ENCODE measurements around the gene LTK.

LTK gene

GRCh38 chr15:41510728-41511127 is 2.9 kb downstream of the LTK start:
- Mint-ChIP-seq H3K9me3 (no peaks in the 10 kb centered on the region), H3K4me3 (no peak overlapping the region), H3K27me3 (peaks cover 66% of the 10 kb centered on the region), H3K4me1 (peaks cover 28% of the 10 kb centered on the region), H3K27ac (no peak overlapping the region)
- no peak for DNase-seq
- ATAC-seq, result no peak

DNA sequence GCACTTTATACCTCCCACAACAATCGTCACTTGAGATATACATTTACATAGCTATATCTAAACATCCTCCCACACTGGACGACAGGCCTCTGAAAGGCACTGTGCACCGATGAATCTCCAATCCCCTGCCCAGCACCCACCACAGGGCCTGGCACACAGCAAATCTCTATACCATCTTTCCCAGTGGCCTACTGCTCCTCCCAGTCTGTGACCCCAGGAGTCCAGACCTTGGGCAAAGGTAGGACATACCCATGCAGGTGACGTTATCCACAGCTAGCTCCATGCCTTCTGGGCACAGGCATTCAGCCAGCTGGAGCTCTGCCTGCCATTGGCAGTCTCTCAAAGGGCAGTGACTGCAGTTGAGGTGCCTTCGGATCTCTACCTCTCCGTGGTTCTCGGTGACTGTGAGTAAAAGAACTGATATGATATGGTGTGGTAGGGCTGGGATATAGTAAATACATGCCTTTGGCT is 5.8 kb downstream of the LTK start:
- Mint-ChIP-seq H3K27me3 (peaks cover 81% of the 10 kb centered on the region), H3K4me3 (no peak overlapping the region)

DNA sequence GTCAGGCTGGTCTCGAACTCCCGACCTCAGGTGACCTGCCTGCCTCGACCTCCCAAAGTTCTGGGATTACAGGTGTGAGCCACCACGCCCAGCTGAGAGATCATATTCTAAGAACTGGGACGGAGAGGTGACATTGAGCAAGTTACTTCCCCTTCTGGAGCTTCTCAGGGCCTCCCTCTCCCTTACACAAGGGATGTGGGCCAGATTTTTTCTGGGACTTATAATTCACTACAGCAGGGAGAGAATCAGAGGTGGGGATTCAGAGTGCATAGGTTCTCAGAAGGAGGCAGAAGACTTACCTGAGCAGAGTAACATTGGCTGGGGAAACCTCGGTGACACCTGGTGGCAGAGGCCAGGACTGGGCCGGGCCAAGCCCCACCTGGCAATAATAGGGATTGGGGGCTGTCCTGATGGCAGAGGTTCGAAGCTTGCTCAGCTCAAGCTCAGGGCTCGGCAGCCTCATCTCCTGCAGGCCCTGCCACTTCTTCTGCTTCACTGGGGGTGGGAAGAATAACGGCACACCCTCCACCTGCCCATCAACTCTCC is 6.8 kb downstream of the LTK start:
- peaks cover 81% of the 10 kb centered on the region for H3K27me3 Mint-ChIP-seq
- no peak for DNase-seq

More for the DNA sequence above, 5.8 kb downstream of the LTK start:
- DNase-seq (no peak), ATAC-seq (no peak)
- no peaks in the 10 kb centered on the region for H3K9me3 Mint-ChIP-seq
- H3K4me1 Mint-ChIP-seq, result peaks cover 21% of the 10 kb centered on the region
- no peak overlapping the region for H3K27ac Mint-ChIP-seq

DNA sequence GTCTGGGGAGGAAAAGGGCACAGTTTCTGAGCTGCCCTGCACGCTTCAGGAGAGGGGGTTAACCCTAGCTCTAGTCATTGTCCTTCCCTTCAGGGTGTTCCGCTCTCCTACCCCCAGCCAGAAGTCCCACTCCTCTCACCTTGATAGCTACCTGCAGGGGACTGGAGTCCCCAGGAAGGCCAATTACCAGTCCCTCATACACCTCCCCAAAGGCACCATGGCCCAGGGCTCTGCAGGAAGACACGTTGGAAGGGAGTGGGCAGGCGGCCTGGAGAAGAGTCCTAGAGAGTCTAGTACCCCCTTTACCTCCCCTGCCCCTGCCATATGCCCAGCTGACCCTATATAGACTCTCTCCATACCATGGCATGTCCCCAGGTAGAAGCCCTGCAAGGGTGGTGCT is 7.9 kb downstream of the LTK start:
- Mint-ChIP-seq H3K4me3 (no peak overlapping the region), H3K27me3 (peaks cover 84% of the 10 kb centered on the region), H3K27ac (no peak overlapping the region), H3K9me3 (no peaks in the 10 kb centered on the region), H3K4me1 (peaks cover 30% of the 10 kb centered on the region)
- DNase-seq (no peak), ATAC-seq (no peak)

More for the DNA sequence above, 6.8 kb downstream of the LTK start:
- H3K4me1 Mint-ChIP-seq, result peaks cover 21% of the 10 kb centered on the region
- H3K27ac Mint-ChIP-seq, result no peak overlapping the region
- H3K4me3 Mint-ChIP-seq, result no peak overlapping the region
- ATAC-seq, result peak; percentile 50
- H3K9me3 Mint-ChIP-seq, result no peaks in the 10 kb centered on the region

DNA sequence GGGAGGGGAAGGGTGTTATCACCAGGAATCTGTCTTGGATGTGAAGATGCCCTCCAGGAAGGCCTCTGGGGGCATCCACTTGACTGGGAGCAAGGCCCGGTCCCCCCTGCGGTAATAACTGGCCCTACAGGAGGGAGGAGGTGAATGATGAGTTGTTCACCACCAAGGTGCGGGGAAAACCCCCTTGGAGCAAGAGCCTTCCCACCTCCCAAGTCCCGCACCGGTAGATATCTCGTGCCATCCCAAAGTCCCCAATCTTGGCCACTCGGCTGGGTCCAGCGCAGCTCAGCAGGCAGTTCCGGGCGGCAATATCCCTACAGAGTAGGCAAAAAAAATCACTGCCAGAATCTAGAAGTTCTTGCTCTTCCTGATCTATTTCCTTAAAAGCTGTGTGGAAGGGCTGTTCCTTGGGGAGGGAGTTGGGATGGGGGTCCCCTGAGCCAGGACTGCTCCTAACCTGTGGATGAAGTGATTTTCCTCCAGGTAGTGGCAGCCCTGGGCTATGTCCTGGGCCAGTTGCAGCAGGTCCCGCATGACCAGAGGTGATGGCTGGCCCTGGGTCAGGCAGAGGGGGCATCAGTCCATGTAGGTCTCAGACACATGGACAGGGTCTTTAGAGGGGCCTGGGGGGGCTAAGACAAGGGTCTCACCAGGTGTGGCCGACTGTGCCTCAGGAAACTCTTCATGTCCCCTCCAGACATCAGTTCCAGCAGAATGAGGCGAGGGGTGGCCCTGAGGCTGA is 8.7 kb downstream of the LTK start:
- peaks cover 84% of the 10 kb centered on the region for H3K27me3 Mint-ChIP-seq
- H3K27ac Mint-ChIP-seq, result no peak overlapping the region
- H3K4me3 Mint-ChIP-seq, result no peak overlapping the region
- DNase-seq, result no peak
- H3K9me3 Mint-ChIP-seq, result no peaks in the 10 kb centered on the region
- no peak for ATAC-seq
- H3K4me1 Mint-ChIP-seq, result peaks cover 30% of the 10 kb centered on the region

DNA sequence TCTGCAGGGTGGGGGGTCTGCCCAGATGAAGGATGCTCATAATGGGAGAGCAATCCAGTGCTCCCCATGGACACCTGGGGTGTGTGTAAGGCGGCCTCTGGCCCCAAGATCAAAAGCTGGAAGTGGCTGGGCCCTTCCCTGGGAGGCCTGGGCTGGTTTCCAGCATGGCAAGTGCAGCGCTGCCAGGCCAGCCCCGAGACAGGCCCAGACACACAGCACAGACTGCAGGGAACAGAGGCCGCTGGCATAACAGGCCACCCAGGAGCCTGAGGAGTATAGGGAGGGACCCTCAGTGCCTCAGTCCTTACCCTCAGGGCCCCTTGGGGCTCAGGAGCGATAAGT is 10.0 kb downstream of the LTK start:
- peak overlapping the region in 1 of 2 donors; percentile 81 for H3K27ac Mint-ChIP-seq
- peak overlapping the region in 1 of 2 donors; percentile 36 for H3K4me3 Mint-ChIP-seq
- peaks cover 30% of the 10 kb centered on the region for H3K4me1 Mint-ChIP-seq
- no peaks in the 10 kb centered on the region for H3K9me3 Mint-ChIP-seq
- H3K27me3 Mint-ChIP-seq, result peaks cover 95% of the 10 kb centered on the region
- no peak for ATAC-seq
- no peak for DNase-seq

- no peaks in the 10 kb centered on the region for H3K9me3 Mint-ChIP-seq
- peak overlapping the region; percentile 63 to 81 for H3K4me3 Mint-ChIP-seq
- H3K4me1 Mint-ChIP-seq, result peaks cover 30% of the 10 kb centered on the region
- DNase-seq (no peak), ATAC-seq (peak; percentile 4)
- H3K27ac Mint-ChIP-seq, result peak overlapping the region in 1 of 2 donors; percentile 81
- H3K27me3 Mint-ChIP-seq, result peaks cover 100% of the 10 kb centered on the region
These were observed 10.6 kb downstream of the LTK start for GRCh38 chr15:41502795-41503668.

- Mint-ChIP-seq H3K9me3 (no peaks in the 10 kb centered on the region), H3K4me1 (peaks cover 30% of the 10 kb centered on the region), H3K4me3 (peak overlapping the region; percentile 63 to 81), H3K27ac (no peak overlapping the region), H3K27me3 (peaks cover 99% of the 10 kb centered on the region)
- DNase-seq (no peak), ATAC-seq (peak; percentile 52)
These were observed 11.5 kb downstream of the LTK start for GRCh38 chr15:41501931-41502794.

DNA sequence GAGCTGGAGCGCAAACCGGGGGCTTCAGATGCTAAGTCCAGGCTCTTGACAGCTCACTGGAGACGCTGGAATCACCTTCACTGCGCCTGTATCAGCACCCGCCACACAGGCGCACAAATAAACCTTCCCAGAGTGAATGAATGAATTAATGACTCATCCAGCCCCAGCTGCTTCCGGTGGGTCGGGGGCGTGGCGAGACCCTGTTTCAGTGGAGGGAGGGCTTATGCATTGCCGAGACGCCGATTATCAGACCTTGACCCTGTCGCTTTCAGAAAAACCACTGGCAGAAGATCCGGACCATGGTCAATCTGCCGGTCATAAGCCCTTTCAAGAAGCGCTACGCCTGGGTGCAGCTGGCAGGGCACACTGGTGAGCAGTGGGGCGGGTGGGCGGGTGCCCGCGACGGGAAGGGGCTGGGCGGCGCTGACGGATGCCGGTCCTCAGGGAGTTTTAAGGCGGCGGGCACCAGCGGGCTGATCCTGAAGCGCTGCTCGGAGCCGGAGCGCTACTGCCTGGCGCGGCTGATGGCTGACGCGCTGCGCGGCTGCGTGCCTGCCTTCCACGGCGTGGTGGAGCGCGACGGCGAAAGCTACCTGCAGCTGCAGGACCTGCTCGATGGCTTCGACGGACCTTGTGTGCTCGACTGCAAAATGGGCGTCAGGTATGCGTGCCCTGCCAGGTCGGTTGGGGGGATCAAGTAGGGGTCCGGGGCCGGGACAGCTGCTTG is 12.3 kb downstream of the LTK start:
- peaks cover 99% of the 10 kb centered on the region for H3K27me3 Mint-ChIP-seq
- peak overlapping the region; percentile 78 to 82 for H3K4me3 Mint-ChIP-seq
- H3K4me1 Mint-ChIP-seq, result peaks cover 32% of the 10 kb centered on the region
- DNase-seq (peak; percentile 45 to 49), ATAC-seq (peak; percentile 64)
- no peak overlapping the region for H3K27ac Mint-ChIP-seq
- no peaks in the 10 kb centered on the region for H3K9me3 Mint-ChIP-seq

DNA sequence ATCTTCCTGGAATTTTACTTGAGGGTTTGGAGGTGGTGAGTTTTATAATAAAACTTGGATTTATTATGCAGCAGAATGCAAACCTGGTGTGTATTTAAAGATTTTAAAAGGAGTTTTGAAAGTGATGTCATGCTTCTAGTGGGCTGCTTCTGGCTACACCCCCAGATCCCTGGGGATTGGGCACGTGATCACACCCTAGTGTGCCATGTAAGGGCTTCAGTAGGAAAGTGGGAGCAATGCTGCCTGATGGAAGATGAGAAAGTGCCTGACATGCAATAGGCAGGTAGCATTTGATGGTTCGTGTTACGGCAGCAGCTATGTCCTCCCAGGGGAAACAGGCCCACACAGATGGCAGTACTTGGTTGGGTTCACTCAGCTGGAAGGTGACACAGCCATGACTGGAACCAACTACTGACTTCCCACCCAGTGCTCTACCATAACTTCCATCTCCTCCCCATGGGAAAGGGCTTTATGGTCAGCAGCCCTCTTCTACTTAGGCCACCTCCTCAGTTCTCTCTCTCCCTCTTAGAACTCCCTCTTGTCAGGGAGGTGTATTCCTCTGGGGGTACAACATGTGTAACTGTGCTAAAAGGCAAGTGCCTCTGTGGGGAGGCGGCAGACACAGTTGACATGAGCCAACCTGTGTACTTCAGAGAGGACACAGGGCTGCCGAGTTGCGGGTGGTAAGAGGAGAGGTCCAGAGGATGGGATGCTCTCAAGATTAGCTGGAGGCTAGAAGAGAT is 14.3 kb downstream of the LTK start:
- peaks cover 95% of the 10 kb centered on the region for H3K27me3 Mint-ChIP-seq
- no peaks in the 10 kb centered on the region for H3K9me3 Mint-ChIP-seq
- no peak overlapping the region for H3K27ac Mint-ChIP-seq
- ATAC-seq (no peak), DNase-seq (no peak)
- H3K4me1 Mint-ChIP-seq, result peaks cover 45% of the 10 kb centered on the region
- no peak overlapping the region for H3K4me3 Mint-ChIP-seq

- no peaks in the 10 kb centered on the region for H3K9me3 Mint-ChIP-seq
- no peak for ATAC-seq
- no peak for DNase-seq
- no peak overlapping the region for H3K4me3 Mint-ChIP-seq
- no peak overlapping the region for H3K27ac Mint-ChIP-seq
- H3K4me1 Mint-ChIP-seq, result peaks cover 44% of the 10 kb centered on the region
- H3K27me3 Mint-ChIP-seq, result peaks cover 89% of the 10 kb centered on the region
These were observed 15.0 kb downstream of the LTK start for GRCh38 chr15:41498657-41499056.

GRCh38 chr15:41495736-41496599 is 17.7 kb downstream of the LTK start:
- Mint-ChIP-seq H3K4me1 (peaks cover 42% of the 10 kb centered on the region), H3K4me3 (peak overlapping the region; percentile 79 to 81), H3K9me3 (no peaks in the 10 kb centered on the region), H3K27me3 (peaks cover 81% of the 10 kb centered on the region), H3K27ac (no peak overlapping the region)
- ATAC-seq (no peak), DNase-seq (no peak)

Measured in stimulated activated naive CD8-positive, alpha-beta T cell treated with anti-CD3 and anti-CD28 coated beads, Interleukin-15, amount 100 ng/mL, for 72 hours (primary cell).